Stimulated activated memory B cell treated with anti-CD40 and anti-IgM and Interleukin-4, amounts not matched to agents 10 μg/mL and 1 μg/mL and 100 μg/mL, for 72 hours (primary cell): ENCODE measurements around the gene SH3BP4.

ENCODE experiments used
- ATAC-seq: fragments of 150-1000 bp; cut with Tn5 transposase; 2 replicates; pipeline ENCODE4 v1.10.0; 2021
- H3K27ac Mint-ChIP-seq: one replicate; pipeline ENCODE4 v1.8.0; 2022; ENCODE audit warnings: mild to moderate bottlenecking, mixed read lengths
- H3K27me3 Mint-ChIP-seq: one replicate; pipeline ENCODE4 v1.8.0; 2022; ENCODE audit warnings: mixed read lengths
- H3K36me3 Mint-ChIP-seq: one replicate; pipeline ENCODE4 v1.8.0; 2022; ENCODE audit warnings: mixed read lengths
- H3K4me1 Mint-ChIP-seq: one replicate; pipeline ENCODE4 v1.8.0; 2022; ENCODE audit warnings: mixed read lengths
- H3K4me3 Mint-ChIP-seq: one replicate; pipeline ENCODE4 v1.8.0; 2022; ENCODE audit warnings: mild to moderate bottlenecking, moderate library complexity, mixed read lengths
- H3K9me3 Mint-ChIP-seq: one replicate; pipeline ENCODE4 v1.8.0; 2022; ENCODE audit warnings: mixed read lengths

The SH3BP4 gene

DNA sequence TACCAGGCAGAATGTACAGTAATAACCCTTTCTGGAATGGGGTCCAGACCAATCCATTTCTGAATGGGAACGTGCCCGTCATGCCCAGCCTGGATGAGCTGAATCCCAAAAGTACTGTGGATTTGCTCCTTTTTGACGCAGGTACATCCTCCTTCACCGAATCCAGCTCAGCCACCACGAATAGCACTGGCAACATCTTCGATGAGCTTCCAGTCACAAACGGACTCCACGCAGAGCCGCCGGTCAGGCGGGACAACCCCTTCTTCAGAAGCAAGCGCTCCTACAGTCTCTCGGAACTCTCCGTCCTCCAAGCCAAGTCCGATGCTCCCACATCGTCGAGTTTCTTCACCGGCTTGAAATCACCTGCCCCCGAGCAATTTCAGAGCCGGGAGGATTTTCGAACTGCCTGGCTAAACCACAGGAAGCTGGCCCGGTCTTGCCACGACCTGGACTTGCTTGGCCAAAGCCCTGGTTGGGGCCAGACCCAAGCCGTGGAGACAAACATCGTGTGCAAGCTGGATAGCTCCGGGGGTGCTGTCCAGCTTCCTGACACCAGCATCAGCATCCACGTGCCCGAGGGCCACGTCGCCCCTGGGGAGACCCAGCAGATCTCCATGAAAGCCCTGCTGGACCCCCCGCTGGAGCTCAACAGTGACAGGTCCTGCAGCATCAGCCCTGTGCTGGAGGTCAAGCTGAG is 89.6 kb downstream of the SH3BP4 start:
- no peaks in the 10 kb centered on the region for H3K9me3 Mint-ChIP-seq
- no peaks in the 10 kb centered on the region for H3K27me3 Mint-ChIP-seq
- peaks cover 5% of the 10 kb centered on the region for H3K36me3 Mint-ChIP-seq
- peaks cover 31% of the 10 kb centered on the region for H3K4me1 Mint-ChIP-seq
- H3K4me3 Mint-ChIP-seq = no peak overlapping the region
- H3K27ac Mint-ChIP-seq = no peak overlapping the region
- no peak for ATAC-seq

DNA sequence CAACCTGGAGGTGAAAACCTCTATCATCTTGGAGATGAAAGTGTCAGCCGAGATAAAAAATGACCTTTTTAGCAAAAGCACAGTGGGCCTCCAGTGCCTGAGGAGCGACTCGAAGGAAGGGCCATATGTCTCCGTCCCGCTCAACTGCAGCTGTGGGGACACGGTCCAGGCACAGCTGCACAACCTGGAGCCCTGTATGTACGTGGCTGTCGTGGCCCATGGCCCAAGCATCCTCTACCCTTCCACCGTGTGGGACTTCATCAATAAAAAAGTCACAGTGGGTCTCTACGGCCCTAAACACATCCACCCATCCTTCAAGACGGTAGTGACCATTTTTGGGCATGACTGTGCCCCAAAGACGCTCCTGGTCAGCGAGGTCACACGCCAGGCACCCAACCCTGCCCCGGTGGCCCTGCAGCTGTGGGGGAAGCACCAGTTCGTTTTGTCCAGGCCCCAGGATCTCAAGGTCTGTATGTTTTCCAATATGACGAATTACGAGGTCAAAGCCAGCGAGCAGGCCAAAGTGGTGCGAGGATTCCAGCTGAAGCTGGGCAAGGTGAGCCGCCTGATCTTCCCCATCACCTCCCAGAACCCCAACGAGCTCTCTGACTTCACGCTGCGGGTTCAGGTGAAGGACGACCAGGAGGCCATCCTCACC is 90.2 kb downstream of the SH3BP4 start:
- no peak overlapping the region for H3K4me3 Mint-ChIP-seq
- peaks cover 5% of the 10 kb centered on the region for H3K36me3 Mint-ChIP-seq
- no peaks in the 10 kb centered on the region for H3K9me3 Mint-ChIP-seq
- H3K27ac Mint-ChIP-seq = no peak overlapping the region
- H3K27me3 Mint-ChIP-seq = no peaks in the 10 kb centered on the region
- ATAC-seq = no peak
- H3K4me1 Mint-ChIP-seq = peaks cover 38% of the 10 kb centered on the region

DNA sequence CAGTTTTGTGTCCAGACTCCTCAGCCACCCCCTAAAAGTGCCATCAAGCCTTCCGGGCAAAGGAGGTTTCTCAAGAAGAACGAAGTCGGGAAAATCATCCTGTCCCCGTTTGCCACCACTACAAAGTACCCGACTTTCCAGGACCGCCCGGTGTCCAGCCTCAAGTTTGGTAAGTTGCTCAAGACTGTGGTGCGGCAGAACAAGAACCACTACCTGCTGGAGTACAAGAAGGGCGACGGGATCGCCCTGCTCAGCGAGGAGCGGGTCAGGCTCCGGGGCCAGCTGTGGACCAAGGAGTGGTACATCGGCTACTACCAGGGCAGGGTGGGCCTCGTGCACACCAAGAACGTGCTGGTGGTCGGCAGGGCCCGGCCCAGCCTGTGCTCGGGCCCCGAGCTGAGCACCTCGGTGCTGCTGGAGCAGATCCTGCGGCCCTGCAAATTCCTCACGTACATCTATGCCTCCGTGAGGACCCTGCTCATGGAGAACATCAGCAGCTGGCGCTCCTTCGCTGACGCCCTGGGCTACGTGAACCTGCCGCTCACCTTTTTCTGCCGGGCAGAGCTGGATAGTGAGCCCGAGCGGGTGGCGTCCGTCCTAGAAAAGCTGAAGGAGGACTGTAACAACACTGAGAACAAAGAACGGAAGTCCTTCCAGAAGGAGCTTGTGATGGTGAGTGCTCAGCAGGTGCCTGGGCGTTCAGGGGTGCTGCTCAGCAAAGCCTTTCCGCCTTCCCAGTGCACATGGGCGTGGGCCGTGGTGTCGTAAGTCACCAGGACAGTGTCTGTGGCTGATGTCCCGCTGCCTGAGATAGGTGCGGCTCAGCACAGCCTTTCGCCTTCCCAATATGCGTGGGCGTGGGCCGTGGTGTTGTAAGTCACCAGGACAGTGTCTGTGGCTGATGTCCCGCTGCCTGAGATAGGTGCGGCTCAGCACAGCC is 91.0 kb downstream of the SH3BP4 start:
- peaks cover 5% of the 10 kb centered on the region for H3K36me3 Mint-ChIP-seq
- H3K27me3 Mint-ChIP-seq = no peaks in the 10 kb centered on the region
- H3K4me3 Mint-ChIP-seq = no peak overlapping the region
- no peaks in the 10 kb centered on the region for H3K9me3 Mint-ChIP-seq
- no peak overlapping the region for H3K27ac Mint-ChIP-seq
- ATAC-seq = no peak
- H3K4me1 Mint-ChIP-seq = peaks cover 44% of the 10 kb centered on the region

DNA sequence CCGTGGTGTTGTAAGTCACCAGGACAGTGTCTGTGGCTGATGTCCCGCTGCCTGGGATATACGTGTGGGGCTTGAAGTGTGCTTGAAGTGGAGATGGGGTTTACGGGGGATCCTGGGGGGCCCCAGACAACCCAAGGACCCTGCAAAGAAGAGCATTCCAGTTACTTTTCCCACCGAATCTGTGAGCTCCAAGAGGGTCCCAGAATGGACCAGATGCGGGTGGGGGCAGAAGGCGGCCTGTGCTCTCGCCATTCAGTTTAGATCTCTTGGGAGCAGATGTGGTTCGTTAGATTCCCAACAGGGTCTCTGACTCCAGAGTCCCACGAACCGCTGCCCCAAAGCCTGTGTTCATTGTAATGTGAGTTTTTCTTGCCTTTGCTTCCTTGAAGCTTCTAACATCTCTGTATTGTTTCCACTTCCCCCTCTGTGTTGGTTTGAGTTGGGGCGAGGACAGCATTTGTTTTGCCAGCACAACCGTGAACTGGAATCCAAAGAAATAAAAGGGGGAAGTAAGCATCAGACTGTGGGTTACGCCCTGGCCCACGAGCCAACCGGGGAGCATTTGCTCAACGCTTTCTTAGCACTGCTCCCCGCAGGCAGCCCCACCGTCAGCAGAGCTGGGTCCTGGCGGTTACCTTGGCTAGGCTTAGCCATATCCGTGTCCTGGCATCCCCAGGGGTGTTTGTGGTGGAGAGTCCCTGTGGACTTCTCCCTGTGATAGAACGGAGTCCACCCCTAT is 92.1 kb downstream of the SH3BP4 start:
- H3K4me1 Mint-ChIP-seq = peaks cover 50% of the 10 kb centered on the region
- peak overlapping the region; percentile 66 for H3K4me3 Mint-ChIP-seq
- H3K27ac Mint-ChIP-seq = peak overlapping the region; percentile 94
- H3K36me3 Mint-ChIP-seq = peaks cover 5% of the 10 kb centered on the region
- H3K27me3 Mint-ChIP-seq = no peaks in the 10 kb centered on the region
- ATAC-seq = peak; percentile 88
- no peaks in the 10 kb centered on the region for H3K9me3 Mint-ChIP-seq

DNA sequence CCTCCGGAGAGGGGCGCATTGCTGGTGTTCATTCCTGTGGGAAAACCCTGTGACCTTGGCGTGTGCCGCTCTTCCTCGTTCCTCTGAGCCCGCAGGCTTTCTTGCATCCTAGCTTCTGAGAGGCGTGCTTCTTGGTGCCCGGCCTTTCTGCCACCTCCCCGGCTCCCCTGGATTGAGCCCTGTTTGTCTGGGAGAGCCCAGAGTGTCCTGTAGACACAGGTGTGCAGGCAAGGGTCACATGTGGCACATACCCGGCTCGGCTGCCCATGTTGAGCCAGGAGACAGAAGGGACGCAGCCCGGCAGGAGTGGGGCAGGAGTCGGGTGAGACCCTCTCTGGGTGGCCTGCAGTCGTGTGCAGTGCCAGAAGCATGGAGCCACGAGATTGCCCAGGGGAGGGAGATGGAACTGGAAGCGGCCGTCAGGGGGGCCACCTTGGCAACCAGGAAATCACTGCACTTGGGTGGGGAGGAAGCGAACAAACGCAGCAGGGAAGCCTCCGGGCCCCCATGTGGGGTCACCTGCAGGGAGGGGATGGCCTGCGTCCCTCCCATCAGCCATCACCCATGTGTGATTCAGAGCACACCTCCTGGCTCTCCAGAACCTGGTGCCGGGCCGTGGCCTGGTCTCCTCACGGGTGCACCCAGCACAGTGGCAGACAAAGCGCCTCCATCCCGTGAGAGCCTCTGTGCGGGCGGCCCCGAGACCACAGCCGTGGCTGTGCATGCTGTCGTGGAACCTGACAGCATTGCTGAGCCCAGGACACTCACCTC is 92.9 kb downstream of the SH3BP4 start:
- Mint-ChIP-seq H3K9me3 (no peaks in the 10 kb centered on the region), H3K27ac (peak overlapping the region; percentile 94), H3K36me3 (peaks cover 5% of the 10 kb centered on the region), H3K27me3 (no peaks in the 10 kb centered on the region), H3K4me3 (peak overlapping the region; percentile 66), H3K4me1 (peaks cover 52% of the 10 kb centered on the region)
- peak; percentile 76 for ATAC-seq

DNA sequence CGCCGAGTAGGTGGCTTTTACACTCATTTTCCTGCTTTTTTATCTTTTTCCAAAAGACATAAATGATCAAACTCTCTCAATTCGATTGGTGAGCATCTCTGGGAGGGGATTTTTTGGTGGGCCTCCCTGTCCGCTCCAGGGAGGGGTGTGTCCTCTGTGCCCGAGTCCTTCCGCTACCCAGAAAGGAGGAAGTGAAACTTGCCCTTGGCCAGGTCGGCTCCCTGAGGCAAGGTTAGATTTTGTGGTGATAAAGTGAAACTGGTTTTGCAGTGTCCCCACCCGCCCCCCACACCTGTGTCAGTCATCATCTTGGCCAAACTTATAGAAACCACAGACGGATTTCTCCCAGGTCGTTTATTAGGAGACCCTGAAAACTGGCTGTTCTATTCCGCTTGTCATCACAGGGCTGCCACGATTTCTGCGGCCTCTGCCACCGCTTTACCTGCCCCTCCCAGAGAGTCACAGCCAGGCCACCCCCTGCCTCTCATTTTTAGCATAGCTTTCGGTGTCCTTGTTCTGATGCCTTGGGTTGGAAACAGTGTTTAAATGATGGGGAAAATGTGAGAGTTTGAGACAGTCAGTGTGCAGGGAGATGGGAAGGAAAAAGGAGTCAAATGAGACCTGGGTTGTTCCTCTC is 93.6 kb downstream of the SH3BP4 start:
- H3K9me3 Mint-ChIP-seq = no peaks in the 10 kb centered on the region
- H3K27me3 Mint-ChIP-seq = no peaks in the 10 kb centered on the region
- ATAC-seq = peak; percentile 86
- peak overlapping the region; percentile 66 for H3K4me3 Mint-ChIP-seq
- H3K36me3 Mint-ChIP-seq = peaks cover 5% of the 10 kb centered on the region
- peaks cover 52% of the 10 kb centered on the region for H3K4me1 Mint-ChIP-seq
- peak overlapping the region; percentile 94 for H3K27ac Mint-ChIP-seq

DNA sequence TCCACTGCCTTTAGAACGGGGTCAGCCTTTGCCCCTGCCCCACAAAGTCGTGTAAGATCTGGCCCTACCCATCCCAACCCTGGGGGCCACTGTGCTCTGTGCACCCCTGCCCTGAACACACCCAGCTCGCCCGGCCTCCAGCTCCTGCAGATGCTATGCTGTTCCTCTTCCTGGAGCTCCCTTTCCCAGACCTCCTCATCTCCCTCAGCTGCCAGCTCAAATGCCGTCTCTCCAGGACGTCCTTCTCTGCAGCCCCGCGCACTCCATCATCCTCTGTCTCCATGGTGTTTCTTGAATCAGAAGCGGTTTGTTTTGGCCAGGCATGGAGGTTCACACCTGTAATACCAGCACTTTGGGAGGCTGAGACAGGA is 94.1 kb downstream of the SH3BP4 start:
- Mint-ChIP-seq H3K27me3 (no peaks in the 10 kb centered on the region), H3K27ac (peak overlapping the region; percentile 94), H3K4me1 (peaks cover 48% of the 10 kb centered on the region), H3K9me3 (no peaks in the 10 kb centered on the region), H3K36me3 (peaks cover under 1% of the 10 kb centered on the region), H3K4me3 (peak overlapping the region; percentile 66)
- no peak for ATAC-seq

DNA sequence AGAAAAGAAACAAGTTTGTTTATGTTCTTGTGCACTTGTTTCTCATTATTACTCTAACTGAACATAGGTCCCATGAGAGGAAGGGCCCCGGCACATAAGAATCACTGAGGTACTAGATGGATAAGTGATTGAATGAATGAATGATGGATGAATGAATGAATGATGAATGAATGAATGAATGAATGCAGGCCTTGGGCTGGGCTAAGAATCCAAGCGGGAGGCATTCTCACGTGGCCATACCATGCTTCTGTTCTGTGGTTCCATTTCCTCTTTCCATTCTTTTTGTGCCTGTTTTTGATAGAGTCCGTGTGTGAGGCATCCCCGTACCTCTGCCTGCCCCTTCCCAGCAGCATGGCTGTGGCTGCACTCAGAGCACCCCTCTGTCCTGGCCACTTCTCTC is 94.8 kb downstream of the SH3BP4 start:
- no peaks in the 10 kb centered on the region for H3K9me3 Mint-ChIP-seq
- H3K36me3 Mint-ChIP-seq = no peaks in the 10 kb centered on the region
- H3K4me3 Mint-ChIP-seq = no peak overlapping the region
- peaks cover 52% of the 10 kb centered on the region for H3K4me1 Mint-ChIP-seq
- no peaks in the 10 kb centered on the region for H3K27me3 Mint-ChIP-seq
- peak overlapping the region; percentile 94 for H3K27ac Mint-ChIP-seq
- ATAC-seq = no peak

DNA sequence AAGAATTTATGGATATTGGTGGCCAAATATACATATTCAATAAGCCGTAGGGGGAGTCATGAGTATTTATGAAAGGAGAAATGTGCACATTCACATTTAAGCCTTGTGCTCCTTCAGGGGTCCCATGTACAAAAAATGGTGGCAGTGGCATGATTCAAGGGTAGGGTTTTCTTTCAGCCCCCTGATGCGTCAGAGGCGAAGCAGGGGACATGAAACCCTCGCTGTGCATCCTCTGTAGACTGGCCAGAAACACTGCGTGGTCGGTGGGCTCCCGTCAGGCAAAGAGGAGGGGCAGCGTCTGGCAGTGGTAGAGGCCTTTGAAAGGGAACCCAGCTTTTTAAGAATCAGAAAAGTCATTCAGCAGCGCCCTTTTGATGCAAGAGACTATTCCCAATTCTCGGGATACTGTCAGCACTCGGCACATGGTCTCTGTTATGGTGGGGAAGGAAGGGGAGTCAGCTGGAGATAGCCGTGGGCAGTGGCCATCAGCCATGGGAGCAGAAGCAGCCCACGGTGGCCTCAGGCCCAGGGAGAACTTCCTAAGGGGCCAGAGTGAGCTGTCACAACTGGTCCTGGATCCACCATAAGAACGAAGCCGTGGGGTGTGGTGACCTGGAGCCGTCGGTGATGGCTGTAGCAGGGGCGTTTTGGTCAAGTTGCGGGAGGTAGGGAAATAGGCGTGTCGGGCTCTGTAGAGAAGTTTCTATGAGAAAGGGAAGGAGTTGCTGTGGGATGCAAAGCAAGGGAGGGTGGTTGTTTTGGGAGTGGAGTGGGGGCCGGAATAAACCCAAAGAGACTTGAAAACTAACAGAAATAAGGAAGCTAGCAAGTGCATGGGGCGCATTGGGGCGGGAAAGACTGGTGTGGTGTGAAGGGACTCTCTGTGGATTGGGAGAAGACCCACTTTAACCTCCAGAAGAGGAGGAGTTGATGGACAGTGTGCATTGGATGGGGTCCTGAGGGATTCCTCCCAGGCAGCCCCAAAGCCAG is 95.6 kb downstream of the SH3BP4 start:
- ATAC-seq = no peak
- no peaks in the 10 kb centered on the region for H3K9me3 Mint-ChIP-seq
- no peak overlapping the region for H3K4me3 Mint-ChIP-seq
- no peaks in the 10 kb centered on the region for H3K27me3 Mint-ChIP-seq
- H3K36me3 Mint-ChIP-seq = no peaks in the 10 kb centered on the region
- H3K27ac Mint-ChIP-seq = peak overlapping the region; percentile 94
- H3K4me1 Mint-ChIP-seq = peaks cover 60% of the 10 kb centered on the region

DNA sequence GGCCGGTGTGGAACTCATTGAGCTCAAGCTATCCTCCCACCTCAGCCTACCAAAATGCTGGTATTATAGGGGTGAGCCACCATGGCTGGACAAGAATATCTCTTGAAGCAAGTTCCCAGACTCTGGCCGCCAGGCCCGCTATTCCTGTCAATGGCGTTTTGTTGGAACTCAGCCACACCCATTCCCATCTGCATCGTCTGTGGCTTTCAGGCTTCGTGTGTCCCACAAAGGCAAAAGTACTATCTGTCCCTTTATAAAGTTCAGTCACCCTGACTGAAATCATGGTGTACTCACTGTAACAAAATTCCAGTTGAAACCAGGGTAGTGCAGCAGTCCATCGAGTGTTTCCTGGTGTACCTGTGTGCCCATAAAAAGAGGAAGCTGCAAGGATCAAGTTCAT is 96.7 kb downstream of the SH3BP4 start:
- Mint-ChIP-seq H3K27me3 (no peaks in the 10 kb centered on the region), H3K4me1 (peaks cover 60% of the 10 kb centered on the region), H3K4me3 (no peak overlapping the region), H3K9me3 (no peaks in the 10 kb centered on the region), H3K27ac (peak overlapping the region; percentile 48), H3K36me3 (no peaks in the 10 kb centered on the region)
- no peak for ATAC-seq

DNA sequence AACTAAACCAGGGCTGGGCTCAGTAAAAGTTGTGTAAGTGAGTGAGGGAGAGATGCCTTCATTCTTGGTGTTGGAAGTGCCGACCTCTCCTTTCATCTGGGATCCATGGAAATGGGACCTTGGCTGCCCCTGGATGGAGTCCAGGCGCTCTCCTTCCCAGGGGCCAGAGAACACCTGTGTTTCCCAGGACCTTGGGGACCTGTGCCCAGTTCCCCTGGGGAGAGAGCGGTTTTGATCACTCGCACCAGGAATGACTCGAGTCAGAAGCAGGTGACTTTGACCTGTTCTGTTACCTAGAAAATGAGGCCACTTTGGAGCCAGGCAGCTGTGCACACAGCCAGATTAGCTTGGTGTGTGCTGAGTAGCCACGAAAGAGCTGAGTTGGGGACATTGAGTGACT is 97.3 kb downstream of the SH3BP4 start:
- Mint-ChIP-seq H3K4me3 (no peak overlapping the region), H3K9me3 (no peaks in the 10 kb centered on the region), H3K4me1 (peaks cover 56% of the 10 kb centered on the region), H3K36me3 (no peaks in the 10 kb centered on the region), H3K27ac (peak overlapping the region; percentile 48), H3K27me3 (no peaks in the 10 kb centered on the region)
- ATAC-seq = no peak

DNA sequence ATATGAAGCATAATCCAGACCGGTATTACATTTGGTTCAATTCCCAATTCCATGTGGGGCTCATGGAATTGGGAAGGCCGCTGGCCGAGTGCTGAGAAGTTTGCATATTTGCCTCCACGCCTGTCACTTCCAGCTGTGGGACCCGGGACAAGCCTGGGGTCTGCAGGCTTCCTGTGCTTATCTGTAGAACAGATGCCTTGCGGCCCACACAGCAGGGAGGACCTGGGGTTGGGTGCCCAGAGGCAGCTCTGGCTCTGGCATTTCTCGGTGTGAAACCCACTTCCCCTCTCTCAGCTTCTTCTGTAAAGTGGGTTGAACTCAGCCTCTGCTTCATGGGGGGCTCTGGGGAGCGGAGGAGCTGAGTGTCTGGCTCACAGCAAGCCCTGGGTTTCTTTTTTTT is 97.9 kb downstream of the SH3BP4 start:
- no peaks in the 10 kb centered on the region for H3K9me3 Mint-ChIP-seq
- H3K27me3 Mint-ChIP-seq = no peaks in the 10 kb centered on the region
- no peak for ATAC-seq
- no peak overlapping the region for H3K27ac Mint-ChIP-seq
- peaks cover 51% of the 10 kb centered on the region for H3K4me1 Mint-ChIP-seq
- H3K36me3 Mint-ChIP-seq = no peaks in the 10 kb centered on the region
- H3K4me3 Mint-ChIP-seq = no peak overlapping the region

DNA sequence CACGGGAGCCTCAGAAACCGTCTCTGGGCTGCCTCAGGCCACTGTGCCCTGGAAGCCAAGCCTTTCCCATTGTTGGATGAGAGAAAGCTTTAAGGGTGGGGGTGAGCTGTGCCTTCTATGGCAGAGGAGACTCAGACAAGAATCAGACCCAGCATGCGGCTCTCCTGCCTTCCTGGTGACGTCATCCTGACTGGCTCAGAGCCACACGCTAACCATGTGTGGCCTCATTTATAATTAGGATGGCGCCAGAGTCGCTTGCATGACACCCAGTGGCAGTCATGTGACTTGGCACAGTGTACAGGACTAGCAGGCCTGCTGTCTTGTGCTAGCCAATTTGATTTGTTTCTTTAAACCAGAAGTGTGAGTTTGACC is 99.1 kb downstream of the SH3BP4 start:
- peak; percentile 26 for ATAC-seq
- H3K4me1 Mint-ChIP-seq = peaks cover 51% of the 10 kb centered on the region
- H3K36me3 Mint-ChIP-seq = no peaks in the 10 kb centered on the region
- H3K27ac Mint-ChIP-seq = peak overlapping the region; percentile 22
- no peak overlapping the region for H3K4me3 Mint-ChIP-seq
- no peaks in the 10 kb centered on the region for H3K27me3 Mint-ChIP-seq
- H3K9me3 Mint-ChIP-seq = no peaks in the 10 kb centered on the region
